Hematopoietic multipotent progenitor cell (in vitro differentiated cells): ENCODE data around the gene UEVLD. TPM values are rescaled to one million over a fixed set of nuclear protein-coding genes. Genes with fewer than 3 reads are reported as not detected.
"Not testable (repeated sequence)": the region's sequence is repeated elsewhere in the genome, so short reads cannot be mapped to it uniquely, and the experiment has no call there.

Experiments
- DNase-seq, 3 donors: peaks; one replicate each; pipeline ENCODE4 v3.0.0-alpha.2; 2011 to 2015; ENCODE audit warnings: low read depth in 2 of 3, low spot score in 2 of 3
- total RNA-seq: library from RNA; depleted of rRNA; stranded (reverse); fragments of >200 nt; gene quantifications from one replicate; pipeline ENCODE4 v1.2.3, GENCODE V29; 2012

Gene UEVLD
- 3.5 TPM for total RNA-seq

GRCh38 chr11:18588297-18589252 is at the start of gene UEVLD:
Gene UEVLD (minus strand): TSS chr11:18588734. CDS start chr11:18588654, 80 bp downstream.
- DNase-seq = peak; percentile 31 to 54 (median 37)

- peak; percentile 89 to 100 (median 100) for DNase-seq
Measured at GRCh38 chr11:18634140-18635032, 45.9 kb upstream of the UEVLD start, which contains the start of gene SPTY2D1. Gene SPTY2D1 (minus strand): TSS chr11:18634342. CDS start chr11:18634257, 85 bp downstream.

- DNase-seq = peak in 2 of 3 donors; percentile 11 to 17
Measured at GRCh38 chr11:18633256-18634139, 45.0 kb upstream of the UEVLD start.

GRCh38 chr11:18632841-18633240 is 44.3 kb upstream of the UEVLD start:
- DNase-seq = no peak

- no peak for DNase-seq
Measured at GRCh38 chr11:18624161-18624560, 35.6 kb upstream of the UEVLD start.

- DNase-seq = no peak
Measured at GRCh38 chr11:18623707-18624106, 35.2 kb upstream of the UEVLD start.

- no peak for DNase-seq
Measured at GRCh38 chr11:18618342-18619025, 29.9 kb upstream of the UEVLD start.

GRCh38 chr11:18617688-18618341 is 29.3 kb upstream of the UEVLD start:
- peak; percentile 23 to 65 (median 36) for DNase-seq

GRCh38 chr11:18615628-18616392 is 27.3 kb upstream of the UEVLD start:
- peak in 2 of 3 donors; percentile 41 to 82 for DNase-seq

- DNase-seq = no peak
Measured at GRCh38 chr11:18614667-18615066, 26.1 kb upstream of the UEVLD start.

- no peak for DNase-seq
Measured at GRCh38 chr11:18612394-18612793, 23.9 kb upstream of the UEVLD start.

GRCh38 chr11:18611196-18611595 is 22.7 kb upstream of the UEVLD start:
- no peak for DNase-seq

GRCh38 chr11:18608376-18608775 is 19.8 kb upstream of the UEVLD start:
- no peak for DNase-seq

GRCh38 chr11:18600915-18601569 is 12.5 kb upstream of the UEVLD start:
- DNase-seq = no peak

GRCh38 chr11:18599739-18600230 is 11.3 kb upstream of the UEVLD start, which contains the start of gene MISFA:
Gene MISFA (plus strand): TSS chr11:18599789. CDS start chr11:18599929, 140 bp downstream.
- DNase-seq = no peak

GRCh38 chr11:18594999-18595749 is 6.6 kb upstream of the UEVLD start:
- no peak for DNase-seq

- DNase-seq = not testable (repeated sequence)
Measured at GRCh38 chr11:18594088-18594487, 5.6 kb upstream of the UEVLD start.
